Hepatocyte (in vitro differentiated cells): ENCODE results near the gene FLYWCH1. TPM values are rescaled to one million over a fixed set of nuclear protein-coding genes. Genes with fewer than 3 reads are reported as not detected.

Experiments used
- DNase-seq: peaks from one replicate; pipeline ENCODE4 v3.0.0-alpha.2; 2016; ENCODE audit warnings: low spot score
- H2AFZ ChIP-seq: fragments of 200-600 bp; sonication (generic); 2 replicates; pipeline ENCODE4 v1.6.0; 2016; ENCODE audit warnings: antibody characterized with exemption, mild to moderate bottlenecking
- H3K27ac ChIP-seq: fragments of 200-600 bp; sonication (generic); 2 replicates; pipeline ENCODE4 v1.5.1; 2016; ENCODE audit warnings: mild to moderate bottlenecking
- H3K27me3 ChIP-seq: fragments of 200-600 bp; sonication (generic); 2 replicates; pipeline ENCODE4 v1.6.1; 2016
- H3K36me3 ChIP-seq: fragments of 200-600 bp; sonication (generic); replicated peaks from 2 replicates; pipeline ENCODE4 v1.5.1; 2016; ENCODE audit warnings: low read depth; ENCODE audit not compliant: insufficient read depth
- H3K4me1 ChIP-seq: fragments of 200-600 bp; sonication (generic); 2 replicates; pipeline ENCODE4 v1.5.1; 2016; ENCODE audit warnings: mild to moderate bottlenecking, moderate library complexity; ENCODE audit not compliant: insufficient read depth
- H3K4me2 ChIP-seq: fragments of 200-600 bp; sonication (generic); 2 replicates; pipeline ENCODE4 v1.6.0; 2016
- H3K4me3 ChIP-seq: fragments of 200-600 bp; sonication (generic); 2 replicates; pipeline ENCODE4 v1.5.1; 2016; ENCODE audit warnings: mild to moderate bottlenecking
- H3K79me2 ChIP-seq: fragments of 200-600 bp; sonication (generic); 2 replicates; pipeline ENCODE4 v1.6.0; 2017; ENCODE audit warnings: mild to moderate bottlenecking
- H3K9me2 ChIP-seq: fragments of 200-600 bp; sonication (generic); replicated peaks from 2 replicates; pipeline ENCODE4 v1.6.0; 2017; ENCODE audit warnings: mild to moderate bottlenecking; ENCODE audit not compliant: insufficient read depth
- H3K9me3 ChIP-seq: fragments of 200-600 bp; sonication (generic); 2 replicates; pipeline ENCODE4 v1.5.1; 2016; ENCODE audit warnings: low read depth, mild to moderate bottlenecking
- H4K20me1 ChIP-seq: fragments of 200-600 bp; sonication (generic); 2 replicates; pipeline ENCODE4 v1.6.0; 2016; ENCODE audit warnings: mild to moderate bottlenecking; ENCODE audit not compliant: insufficient read depth, poor library complexity, severe bottlenecking
- EZH2 ChIP-seq: fragments of 200-600 bp; sonication (generic); IDR thresholded peaks from 2 replicates; pipeline ENCODE4 v1.6.1; 2016; ENCODE audit warnings: antibody characterized with exemption, mild to moderate bottlenecking, borderline replicate concordance
- EZH2phosphoT487 ChIP-seq: fragments of 200-600 bp; sonication (generic); IDR thresholded peaks from one replicate; pipeline ENCODE4 v1.6.1; 2018; ENCODE audit warnings: antibody characterized with exemption, mild to moderate bottlenecking, low read depth, moderate library complexity; ENCODE audit not compliant: unreplicated experiment, severe bottlenecking
- WGBS: methylation state at CpG from one replicate; pipeline ENCODE4 v1.1.6; 2016; ENCODE audit warnings: low lambda C conversion rate; ENCODE audit errors: missing lambda C conversion rate; 5-methylcytosine and 5-hydroxymethylcytosine counted together
- polyA plus RNA-seq: library from polyadenylated mRNA; unstranded; fragments of >200 nt; fragmentation: Nextera tagmentation; extraction: Ambion mirVana; gene quantifications from 2 replicates; pipeline ENCODE4 v1.2.1, GENCODE V29; 2016
- total RNA-seq: library from RNA; depleted of rRNA; stranded (reverse); fragments of >200 nt; gene quantifications from 2 replicates; pipeline ENCODE4 v1.2.3, GENCODE V29; 2014
- TF ChIP-seq, protein P1 (sequence below): fragments of 200-600 bp; sonication (generic); IDR thresholded peaks from 2 replicates; pipeline ENCODE4 v1.5.1; 2016; ENCODE audit warnings: antibody characterized with exemption, mild to moderate bottlenecking; ENCODE audit not compliant: poor library complexity

FLYWCH1 gene
- total and polyA plus RNA-seq, 2 experiments from 2014 or later, result 11.7 to 16.9 TPM

DNA sequence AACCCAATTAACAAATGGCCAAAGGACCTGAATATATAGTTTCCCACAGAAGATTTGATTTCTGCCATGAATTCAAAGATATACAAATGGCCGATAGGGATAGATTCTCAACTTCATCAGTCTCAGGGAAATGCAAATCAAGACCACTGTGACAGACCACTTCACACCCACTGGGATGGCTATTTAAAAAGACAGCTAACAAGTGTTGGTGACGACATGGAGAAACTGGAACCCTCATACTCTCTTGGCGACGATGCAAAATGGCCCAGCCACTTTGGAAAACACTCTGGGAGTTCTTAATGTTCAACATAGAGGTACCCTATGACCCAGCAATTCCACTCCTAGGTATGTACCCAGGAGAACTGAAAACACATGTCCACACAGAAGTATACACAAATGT lies 34.9 kb downstream of the FLYWCH1 start:
- no peak overlapping the region for H2AFZ ChIP-seq
- DNase-seq, result no peak
- TF ChIP-seq EZH2phosphoT487 (no peak), EZH2 (no peak)
- TF ChIP-seq, protein P1, sequence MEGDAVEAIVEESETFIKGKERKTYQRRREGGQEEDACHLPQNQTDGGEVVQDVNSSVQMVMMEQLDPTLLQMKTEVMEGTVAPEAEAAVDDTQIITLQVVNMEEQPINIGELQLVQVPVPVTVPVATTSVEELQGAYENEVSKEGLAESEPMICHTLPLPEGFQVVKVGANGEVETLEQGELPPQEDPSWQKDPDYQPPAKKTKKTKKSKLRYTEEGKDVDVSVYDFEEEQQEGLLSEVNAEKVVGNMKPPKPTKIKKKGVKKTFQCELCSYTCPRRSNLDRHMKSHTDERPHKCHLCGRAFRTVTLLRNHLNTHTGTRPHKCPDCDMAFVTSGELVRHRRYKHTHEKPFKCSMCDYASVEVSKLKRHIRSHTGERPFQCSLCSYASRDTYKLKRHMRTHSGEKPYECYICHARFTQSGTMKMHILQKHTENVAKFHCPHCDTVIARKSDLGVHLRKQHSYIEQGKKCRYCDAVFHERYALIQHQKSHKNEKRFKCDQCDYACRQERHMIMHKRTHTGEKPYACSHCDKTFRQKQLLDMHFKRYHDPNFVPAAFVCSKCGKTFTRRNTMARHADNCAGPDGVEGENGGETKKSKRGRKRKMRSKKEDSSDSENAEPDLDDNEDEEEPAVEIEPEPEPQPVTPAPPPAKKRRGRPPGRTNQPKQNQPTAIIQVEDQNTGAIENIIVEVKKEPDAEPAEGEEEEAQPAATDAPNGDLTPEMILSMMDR, result no peak
- H3K4me1 ChIP-seq, result no peaks in the 10 kb centered on the region
- H3K9me2 ChIP-seq, result no peaks in the 10 kb centered on the region
- H4K20me1 ChIP-seq, result no peaks in the 10 kb centered on the region
- H3K79me2 ChIP-seq, result no peaks in the 10 kb centered on the region
- H3K4me2 ChIP-seq, result no peak overlapping the region
- H3K4me3 ChIP-seq, result no peak overlapping the region
- 95% methylated on average over 4 of the region's 4 CpGs for WGBS
- no peak overlapping the region for H3K27ac ChIP-seq
- H3K36me3 ChIP-seq, result no peaks in the 10 kb centered on the region
- no peaks in the 10 kb centered on the region for H3K9me3 ChIP-seq
- no peaks in the 10 kb centered on the region for H3K27me3 ChIP-seq

DNA sequence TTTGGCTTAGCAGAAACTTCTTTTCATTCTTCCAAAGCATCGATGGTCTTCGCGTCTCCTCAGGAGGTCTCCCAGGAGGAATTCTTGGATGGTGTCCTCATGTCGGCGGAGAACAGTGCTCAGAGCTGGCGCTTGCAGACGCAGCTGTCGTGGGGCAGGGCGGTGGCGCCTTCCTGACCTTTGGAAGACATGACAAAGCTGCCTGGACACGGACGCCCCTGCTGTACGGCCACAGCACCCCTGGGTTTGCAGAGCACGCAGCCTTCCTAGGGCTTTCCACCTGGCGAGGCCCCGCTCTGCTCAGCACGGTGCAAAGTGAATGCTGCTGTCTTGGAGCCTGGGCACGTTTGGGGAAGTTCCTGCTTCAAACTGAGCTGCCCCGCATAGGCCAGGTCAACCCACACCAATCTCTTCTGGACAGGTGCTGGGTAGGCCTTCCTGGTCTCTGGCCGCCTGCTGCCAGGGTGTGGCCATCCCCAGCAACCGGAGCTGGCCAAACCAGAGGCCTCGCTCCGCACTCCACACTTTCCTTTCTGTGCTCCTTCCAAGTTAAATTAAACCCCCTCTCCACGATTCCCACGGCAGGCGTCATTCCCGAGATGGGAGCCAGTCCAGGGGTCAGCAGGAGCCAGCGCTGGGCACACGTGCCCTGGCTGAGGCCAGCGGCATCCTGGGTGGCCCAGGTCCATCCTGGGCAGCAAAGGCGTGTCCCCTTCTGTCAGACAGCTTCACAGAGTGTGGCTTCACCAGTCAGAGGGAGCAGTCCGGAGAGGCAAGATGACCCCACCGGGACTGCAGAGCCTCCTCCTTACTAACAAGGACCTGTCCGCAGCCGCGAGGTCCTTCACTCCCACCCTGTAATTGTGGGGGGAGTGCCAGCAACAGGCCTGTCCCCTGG lies 37.3 kb downstream of the FLYWCH1 start:
- no peaks in the 10 kb centered on the region for H3K9me2 ChIP-seq
- no peak overlapping the region for H2AFZ ChIP-seq
- no peak overlapping the region for H3K4me2 ChIP-seq
- no peak for DNase-seq
- no peaks in the 10 kb centered on the region for H3K9me3 ChIP-seq
- no peak overlapping the region for H3K27ac ChIP-seq
- TF ChIP-seq EZH2 (no peak), EZH2phosphoT487 (no peak)
- TF ChIP-seq, protein P1, result no peak
- WGBS, result 95% methylated on average over 36 of the region's 36 CpGs
- no peak overlapping the region for H3K4me3 ChIP-seq
- no peaks in the 10 kb centered on the region for H3K79me2 ChIP-seq
- H4K20me1 ChIP-seq, result no peaks in the 10 kb centered on the region
- no peaks in the 10 kb centered on the region for H3K4me1 ChIP-seq
- H3K27me3 ChIP-seq, result no peaks in the 10 kb centered on the region
- H3K36me3 ChIP-seq, result no peaks in the 10 kb centered on the region

DNA sequence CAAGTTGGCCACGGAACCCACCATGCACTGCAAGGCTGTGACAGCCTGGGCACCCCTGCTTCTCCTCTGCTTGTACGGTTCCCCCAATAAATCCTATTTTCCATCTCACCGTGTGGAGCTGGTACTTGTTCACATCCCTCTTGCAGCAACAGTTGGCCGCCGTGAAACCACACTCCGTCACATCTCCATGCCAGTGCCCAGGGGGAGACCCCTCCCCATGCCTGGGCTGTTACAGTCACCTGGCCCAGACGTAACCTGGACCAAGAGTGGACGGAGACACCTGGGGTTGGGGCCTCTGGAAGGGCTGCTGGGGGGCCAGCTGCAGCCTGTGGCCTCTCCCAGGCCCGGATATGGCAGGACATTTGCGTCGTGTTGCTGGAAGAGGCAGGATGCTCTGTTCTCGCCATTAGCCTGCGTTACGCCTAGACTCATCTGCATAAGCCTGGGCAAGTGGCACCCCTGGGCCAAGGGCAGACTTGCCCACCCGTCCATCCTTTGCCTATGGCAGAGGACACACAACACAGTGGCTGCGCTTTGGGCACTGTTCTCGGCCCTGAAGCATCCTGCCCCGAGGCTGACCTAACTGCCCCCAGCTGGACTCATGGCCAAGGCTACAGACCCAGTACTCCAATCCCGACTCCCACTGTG lies 38.1 kb downstream of the FLYWCH1 start:
- no peaks in the 10 kb centered on the region for H3K9me2 ChIP-seq
- H3K27ac ChIP-seq, result no peak overlapping the region
- H3K4me1 ChIP-seq, result no peaks in the 10 kb centered on the region
- TF ChIP-seq EZH2phosphoT487, result no peak
- TF ChIP-seq EZH2, result no peak
- TF ChIP-seq, protein P1, result no peak
- no peaks in the 10 kb centered on the region for H4K20me1 ChIP-seq
- 95% methylated on average over 19 of the region's 19 CpGs for WGBS
- no peaks in the 10 kb centered on the region for H3K27me3 ChIP-seq
- no peaks in the 10 kb centered on the region for H3K36me3 ChIP-seq
- H2AFZ ChIP-seq, result no peak overlapping the region
- no peak for DNase-seq
- no peak overlapping the region for H3K4me3 ChIP-seq
- H3K79me2 ChIP-seq, result no peaks in the 10 kb centered on the region
- no peak overlapping the region for H3K4me2 ChIP-seq
- H3K9me3 ChIP-seq, result no peaks in the 10 kb centered on the region
